ENCODE data around the gene SHROOM4. TPM values are rescaled to one million over a fixed set of nuclear protein-coding genes. Genes with fewer than 3 reads are reported as not detected.

Gene SHROOM4
- total RNA-seq, 6 experiments from 2014 or later: not detected

GRCh38 chrX:50721764-50722521 is 92.1 kb downstream of the SHROOM4 start:
- H3K27ac Mint-ChIP-seq: no peak overlapping the region
- no peak for TF ChIP-seq CTCF (IDR thresholded peaks at IDR 0.05)
- H3K36me3 Mint-ChIP-seq (ENCODE audit: low read depth): no peaks in the 10 kb centered on the region
- peaks cover 5% of the 10 kb centered on the region for H3K9me3 Mint-ChIP-seq
- no peak for DNase-seq
- H3K27me3 Mint-ChIP-seq (ENCODE audit: insufficient read depth): no peaks in the 10 kb centered on the region; the same call in 1 of the 2 replicates
- no peaks in the 10 kb centered on the region for H3K4me1 Mint-ChIP-seq (ENCODE audit: low read depth)
- H3K4me3 Mint-ChIP-seq: no peak overlapping the region

DNA sequence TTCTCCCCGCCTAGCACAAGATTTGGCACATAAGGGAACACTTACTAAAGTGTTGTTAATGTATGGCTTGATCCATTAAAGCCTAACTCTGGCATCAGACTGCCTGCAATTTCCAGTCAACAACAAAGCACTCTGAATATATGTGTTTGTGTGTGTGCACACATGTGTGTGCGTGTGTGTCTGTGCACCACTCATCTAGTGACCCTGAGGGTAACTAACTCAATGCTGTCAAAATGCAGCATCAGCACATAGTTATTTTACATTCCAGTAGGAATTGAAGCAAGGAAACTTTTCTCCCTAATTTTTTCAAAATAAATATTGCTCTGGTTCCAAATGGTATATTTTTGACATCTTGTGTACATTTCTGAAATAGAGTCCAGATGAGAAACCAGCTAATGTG is 94.4 kb downstream of the SHROOM4 start:
- Mint-ChIP-seq H3K36me3 (ENCODE audit: low read depth) (no peaks in the 10 kb centered on the region), H3K27me3 (ENCODE audit: insufficient read depth) (no peaks in the 10 kb centered on the region; the same call in 1 of the 2 replicates), H3K4me3 (no peak overlapping the region), H3K27ac (no peak overlapping the region), H3K9me3 (peaks cover 5% of the 10 kb centered on the region), H3K4me1 (ENCODE audit: low read depth) (no peaks in the 10 kb centered on the region)
- no peak for TF ChIP-seq CTCF (IDR thresholded peaks at IDR 0.05)
- no peak for DNase-seq

DNA sequence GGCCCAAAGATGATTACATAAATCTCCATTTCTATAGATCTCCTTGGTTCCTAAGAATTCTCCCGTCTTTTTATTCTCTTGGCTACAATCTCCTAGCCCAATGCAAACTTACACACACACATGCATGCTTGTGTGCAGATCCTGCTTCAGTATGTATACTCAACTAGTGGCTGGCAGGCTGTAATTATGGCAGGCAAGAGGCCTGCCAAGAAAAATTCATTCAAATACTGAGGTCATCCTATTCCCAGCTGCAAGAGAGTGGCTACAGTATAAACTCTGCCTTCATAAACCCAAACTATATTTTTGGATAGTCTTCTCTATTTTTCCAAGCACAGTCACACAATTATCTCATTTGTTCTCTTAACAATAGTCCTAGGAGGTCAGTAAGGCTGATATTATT is 95.2 kb downstream of the SHROOM4 start:
- no peaks in the 10 kb centered on the region for H3K36me3 Mint-ChIP-seq (ENCODE audit: low read depth)
- no peak for DNase-seq
- no peaks in the 10 kb centered on the region; the same call in 1 of the 2 replicates for H3K27me3 Mint-ChIP-seq (ENCODE audit: insufficient read depth)
- no peak overlapping the region for H3K4me3 Mint-ChIP-seq
- no peaks in the 10 kb centered on the region for H3K4me1 Mint-ChIP-seq (ENCODE audit: low read depth)
- H3K27ac Mint-ChIP-seq: no peak overlapping the region
- no peak for TF ChIP-seq CTCF (IDR thresholded peaks at IDR 0.05)
- peaks cover under 1% of the 10 kb centered on the region for H3K9me3 Mint-ChIP-seq

DNA sequence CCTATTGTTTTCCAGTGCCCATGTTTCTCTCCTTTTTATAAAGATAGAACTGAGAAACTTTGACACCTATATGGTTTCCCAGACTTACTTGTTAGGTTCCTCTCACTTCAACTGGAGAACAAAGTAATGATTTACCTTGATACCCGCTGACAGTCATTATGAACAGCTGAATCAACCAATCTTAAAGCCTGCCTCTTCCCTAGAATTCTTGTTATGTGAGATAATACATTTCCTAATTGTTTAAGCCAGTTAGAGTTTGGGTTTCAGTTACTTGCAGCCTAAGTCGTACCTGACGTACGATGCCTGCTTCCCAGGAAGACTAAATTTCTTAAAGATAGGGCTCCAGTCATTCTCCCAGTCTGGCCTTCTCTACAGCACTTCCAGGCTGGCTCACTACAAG is 97.3 kb downstream of the SHROOM4 start:
- no peak for DNase-seq
- H3K27ac Mint-ChIP-seq: no peak overlapping the region
- no peaks in the 10 kb centered on the region for H3K9me3 Mint-ChIP-seq
- no peaks in the 10 kb centered on the region; the same call in 1 of the 2 replicates for H3K27me3 Mint-ChIP-seq (ENCODE audit: insufficient read depth)
- H3K4me3 Mint-ChIP-seq: no peak overlapping the region
- no peak for TF ChIP-seq CTCF (IDR thresholded peaks at IDR 0.05)
- H3K36me3 Mint-ChIP-seq (ENCODE audit: low read depth): no peaks in the 10 kb centered on the region
- no peaks in the 10 kb centered on the region for H3K4me1 Mint-ChIP-seq (ENCODE audit: low read depth)

DNA sequence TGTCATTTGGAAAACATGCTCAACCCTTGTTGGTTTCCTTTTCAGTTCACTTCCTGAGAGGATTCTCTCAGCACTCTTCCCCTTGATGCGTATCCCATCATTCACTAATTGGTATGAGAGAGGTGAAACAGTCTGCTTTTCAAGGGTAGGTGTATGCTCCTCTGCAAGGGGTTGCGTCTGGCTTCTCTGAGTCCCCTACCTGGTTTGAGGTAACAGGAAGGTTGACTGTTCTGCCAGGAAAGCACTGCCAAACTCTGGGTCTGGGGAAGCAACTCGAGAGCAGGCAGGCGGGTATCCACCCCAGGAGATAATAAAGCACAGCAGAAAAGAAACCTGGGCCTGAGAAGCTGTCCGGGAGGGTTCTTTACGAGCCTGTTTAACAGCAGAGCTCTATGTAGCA is 101.2 kb downstream of the SHROOM4 start:
- Mint-ChIP-seq H3K27ac (no peak overlapping the region), H3K27me3 (ENCODE audit: insufficient read depth) (no peaks in the 10 kb centered on the region), H3K9me3 (no peaks in the 10 kb centered on the region), H3K36me3 (ENCODE audit: low read depth) (no peaks in the 10 kb centered on the region), H3K4me3 (no peak overlapping the region), H3K4me1 (ENCODE audit: low read depth) (no peaks in the 10 kb centered on the region)
- no peak for DNase-seq
- no peak for TF ChIP-seq CTCF (IDR thresholded peaks at IDR 0.05)

Measured in HFFc6 (cell line).